Transverse colon (tissue), 4 donors: ENCODE measurements around the gene RARA.
"Not testable (repeated sequence)": the region's sequence is repeated elsewhere in the genome, so short reads cannot be mapped to it uniquely, and the experiment has no call there.

ENCODE experiments used
- CTCF ChIP-seq, 5 experiments: fragments of 200-600 bp in 3 of 5; fragments of 450-650 bp in 2 of 5; sonication (generic) in 3 of 5; IDR thresholded peaks; 1 replicate in 2 of 5; 2 replicates in 3 of 5; pipeline ENCODE4 v1.5.1; 2016 to 2017; ENCODE audit warnings: antibody characterized with exemption in 5 of 5, inconsistent platforms in 3 of 5, mild to moderate bottlenecking in 2 of 5, moderate library complexity in 1 of 5
- EP300 ChIP-seq: sonication (generic); formaldehyde crosslinking; IDR thresholded peaks from one replicate; pipeline ENCODE4 v1.6.1; 2017; ENCODE audit warnings: antibody characterized with exemption, low read depth
- POLR2A ChIP-seq: fragments of 450-650 bp; IDR thresholded peaks from one replicate; pipeline ENCODE4 v1.6.1; 2016; ENCODE audit warnings: antibody characterized with exemption, mild to moderate bottlenecking, moderate library complexity
- POLR2AphosphoS5 ChIP-seq, 3 donors: sonication (generic); formaldehyde crosslinking; IDR thresholded peaks; one replicate each; pipeline ENCODE4 v1.6.1; 2016; ENCODE audit warnings: antibody characterized with exemption in 3 of 3

- not testable (repeated sequence) for TF ChIP-seq POLR2AphosphoS5 (IDR thresholded peaks at IDR 0.05); CTCF (IDR thresholded peaks at IDR 0.05); POLR2A; EP300
Measured at GRCh38 chr17:40304866-40305265, 4.1 kb upstream of the RARA start.
